ENCODE results near the gene TSPAN18. TPM values are rescaled to one million over a fixed set of nuclear protein-coding genes. Genes with fewer than 3 reads are reported as not detected.

TSPAN18 gene
- total RNA-seq, 1 donor from 2014 or later = 25.4 TPM

DNA sequence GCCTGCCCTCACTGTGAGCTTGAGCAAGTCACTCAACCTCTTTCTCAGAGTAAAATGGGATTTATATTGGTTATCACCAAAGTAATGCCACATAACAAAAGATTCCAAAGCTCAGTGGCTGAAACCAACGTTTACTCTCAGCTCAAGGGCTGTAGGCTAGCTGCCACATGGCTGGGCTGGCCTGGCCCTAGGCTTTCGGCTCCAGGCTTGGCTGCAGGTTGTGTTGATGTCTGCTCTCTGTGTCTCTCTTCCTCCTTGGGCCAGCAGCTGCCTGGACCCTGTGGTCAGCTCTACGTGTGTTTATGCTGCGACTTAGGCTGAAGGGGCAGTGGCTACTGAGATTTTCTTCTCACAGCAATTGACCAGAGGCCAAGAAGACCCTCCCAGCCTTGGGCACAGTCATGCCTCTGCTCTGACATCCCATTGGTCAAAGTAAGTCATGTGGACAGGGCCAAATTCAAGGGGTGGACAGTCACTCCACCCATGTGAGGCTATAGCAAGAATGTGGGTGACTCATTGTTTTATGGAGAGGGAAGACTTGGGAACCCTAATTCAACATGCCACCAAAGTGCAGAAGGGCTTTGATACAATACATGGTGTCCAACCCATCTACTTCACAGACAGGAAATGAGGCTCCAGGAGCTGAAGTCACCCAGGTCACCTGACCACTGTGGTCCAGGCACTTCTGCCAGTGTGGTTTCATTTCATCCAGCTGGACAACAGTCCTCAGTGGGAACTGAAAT lies 90.6 kb downstream of the TSPAN18 start:
- intact Hi-C loops (cut with micrococcal nuclease) = no loop called here

DNA sequence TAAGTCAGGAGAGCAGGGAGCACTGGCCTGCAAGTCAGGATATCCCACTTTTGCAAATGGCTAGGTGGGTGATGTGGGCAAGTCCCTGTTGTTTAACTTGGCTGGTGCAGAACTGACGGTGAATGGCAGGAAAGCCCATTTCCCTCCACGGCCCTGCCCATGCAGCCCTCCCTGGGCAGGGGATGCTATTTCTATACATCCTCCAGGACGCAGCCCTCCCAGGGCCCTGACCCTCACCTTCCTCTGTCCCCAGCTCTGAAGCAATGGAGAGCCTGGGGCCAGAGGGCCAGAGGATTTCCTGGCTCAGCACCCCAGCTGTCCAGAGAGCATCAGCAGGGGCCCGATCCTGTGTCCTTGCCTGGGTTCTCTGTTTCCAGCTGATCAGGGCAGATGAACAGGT lies 91.3 kb downstream of the TSPAN18 start:
- intact Hi-C loops (cut with micrococcal nuclease) = no loop called here

DNA sequence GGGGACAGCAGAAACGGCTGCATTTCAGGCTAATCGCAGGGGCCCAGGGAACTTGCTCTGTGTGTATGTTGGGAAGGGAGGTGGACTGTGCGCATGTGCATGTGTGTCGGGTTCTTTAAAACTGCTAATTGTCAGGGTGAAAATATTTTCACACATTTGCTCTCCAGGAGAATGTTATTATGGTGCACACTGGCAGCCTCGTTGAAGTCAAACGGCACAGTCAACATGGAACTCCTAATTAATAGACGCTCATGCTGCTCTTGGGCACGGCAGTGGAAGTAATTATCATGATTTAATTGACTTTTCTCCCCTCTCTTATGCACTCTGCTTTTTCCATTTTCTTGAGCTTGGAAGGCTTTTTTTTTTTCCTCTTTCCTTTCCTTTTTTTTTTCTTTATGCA lies 92.6 kb downstream of the TSPAN18 start:
- intact Hi-C loops (cut with micrococcal nuclease) = no loop called here

DNA sequence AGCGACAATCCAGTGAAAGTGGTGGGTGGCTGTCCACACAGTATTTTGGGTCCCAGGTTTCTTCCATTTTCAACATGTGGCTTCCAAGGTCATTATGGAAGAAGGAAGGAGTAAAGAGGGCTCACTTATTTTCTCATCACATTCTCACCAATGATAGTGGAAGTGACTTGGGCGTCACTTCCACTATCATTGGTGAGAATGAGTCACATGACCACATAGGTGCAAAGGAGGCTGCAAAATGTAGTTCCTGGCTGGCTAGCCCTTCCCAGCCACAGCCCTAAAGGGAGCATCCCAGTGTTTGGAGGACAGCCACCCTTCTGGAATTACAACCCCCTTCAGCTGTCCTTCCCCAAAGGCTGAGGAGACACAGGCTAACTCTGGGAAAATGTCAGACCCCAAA lies 95.6 kb downstream of the TSPAN18 start:
- intact Hi-C loops (cut with micrococcal nuclease) = no loop called here

DNA sequence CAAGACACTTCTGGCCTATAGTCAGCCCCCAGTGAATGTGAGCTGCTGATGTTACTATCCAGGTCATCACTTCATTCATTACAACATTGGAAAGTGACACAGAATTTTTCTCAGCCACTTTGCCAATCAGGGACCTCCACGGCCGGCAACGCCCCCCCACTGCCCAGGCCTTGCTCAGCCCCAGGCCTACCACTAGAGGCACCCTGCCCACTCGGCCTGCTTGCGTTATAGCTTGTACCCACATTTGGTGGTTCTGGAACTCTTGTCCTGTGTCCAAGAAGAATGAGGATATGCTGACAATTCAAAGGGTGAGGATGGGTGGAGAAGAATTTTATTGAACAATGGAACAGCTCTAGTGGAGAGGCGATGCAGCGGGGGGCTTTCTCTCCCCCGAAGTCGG lies 96.2 kb downstream of the TSPAN18 start:
- intact Hi-C loops (cut with micrococcal nuclease) = no loop called here

DNA sequence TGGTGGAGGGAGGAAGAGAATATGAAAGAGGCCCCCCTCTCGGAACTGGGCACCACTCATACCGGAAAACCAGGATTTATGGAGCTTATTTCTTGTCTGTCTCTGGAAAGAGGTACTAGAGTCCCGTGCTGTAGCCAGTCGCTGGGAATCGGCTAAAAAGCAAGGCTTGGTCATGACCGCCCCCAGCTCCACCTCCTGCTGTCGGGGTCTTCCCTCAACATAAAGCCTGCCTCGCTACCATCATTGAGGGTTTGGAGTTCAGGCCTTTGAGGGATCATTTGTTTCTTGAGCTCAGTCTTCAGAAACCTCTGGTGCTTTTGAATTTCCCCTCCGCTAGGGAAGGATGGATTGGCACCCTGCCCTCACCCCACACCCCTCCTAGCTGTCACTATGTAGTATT lies 97.1 kb downstream of the TSPAN18 start:
- intact Hi-C loops (cut with micrococcal nuclease) = no loop called here

DNA sequence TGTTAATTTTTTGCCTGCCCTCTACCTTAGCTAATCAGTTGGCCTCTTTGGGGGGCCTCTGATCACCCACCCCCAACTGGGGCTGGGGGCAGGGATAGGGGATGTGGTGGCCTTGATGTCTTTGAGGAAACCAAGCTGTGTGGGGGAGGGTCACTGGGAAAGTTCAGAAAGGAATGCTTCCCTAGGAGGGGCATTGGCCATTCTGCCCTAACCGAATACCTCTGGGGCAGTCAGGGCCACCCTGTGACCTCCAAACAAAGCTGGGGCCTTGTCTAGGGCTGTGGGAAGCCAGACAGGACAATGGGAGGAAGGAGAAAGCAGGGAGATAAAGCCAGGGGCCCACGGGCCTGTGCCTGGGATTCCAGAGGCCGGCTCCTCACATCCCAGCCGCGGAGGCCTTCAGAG lies 97.5 kb downstream of the TSPAN18 start:
- intact Hi-C loops (cut with micrococcal nuclease) = no loop called here

DNA sequence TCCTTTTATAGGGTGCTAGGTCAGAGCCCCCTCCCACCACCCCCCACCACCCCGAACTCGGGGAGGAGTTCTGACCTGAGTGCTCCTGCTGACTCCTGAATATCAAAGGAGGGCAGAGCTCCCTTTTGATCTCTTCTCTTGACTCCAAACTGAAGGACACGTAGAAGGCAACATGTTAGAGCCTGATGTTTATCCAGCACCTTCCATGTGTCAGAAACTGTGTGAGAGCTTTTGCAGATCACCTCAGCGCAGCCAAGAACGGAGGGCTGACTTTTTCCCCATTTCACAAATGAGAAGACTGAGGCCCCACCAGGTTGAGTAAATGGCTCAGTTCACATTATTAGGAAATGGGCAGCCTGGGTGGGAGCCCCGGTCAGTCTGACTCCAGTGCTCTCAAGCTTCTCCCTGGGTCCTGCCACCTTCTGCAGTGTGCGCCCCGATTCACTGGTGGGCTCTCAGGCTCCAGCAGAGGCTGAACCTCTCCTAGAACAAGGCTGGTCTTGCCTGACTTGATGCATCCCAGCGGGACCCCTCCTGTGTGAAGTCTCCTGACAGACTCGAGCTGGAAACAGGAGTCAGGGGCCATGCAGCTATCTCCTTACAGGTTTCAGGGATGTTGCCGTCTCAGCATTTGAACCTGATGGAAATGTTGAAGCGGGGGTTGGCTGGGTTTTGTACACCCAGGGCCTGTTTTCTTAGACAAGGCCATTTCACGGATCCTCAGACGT lies 98.5 kb downstream of the TSPAN18 start:
- intact Hi-C loops (cut with micrococcal nuclease) = no loop called here

DNA sequence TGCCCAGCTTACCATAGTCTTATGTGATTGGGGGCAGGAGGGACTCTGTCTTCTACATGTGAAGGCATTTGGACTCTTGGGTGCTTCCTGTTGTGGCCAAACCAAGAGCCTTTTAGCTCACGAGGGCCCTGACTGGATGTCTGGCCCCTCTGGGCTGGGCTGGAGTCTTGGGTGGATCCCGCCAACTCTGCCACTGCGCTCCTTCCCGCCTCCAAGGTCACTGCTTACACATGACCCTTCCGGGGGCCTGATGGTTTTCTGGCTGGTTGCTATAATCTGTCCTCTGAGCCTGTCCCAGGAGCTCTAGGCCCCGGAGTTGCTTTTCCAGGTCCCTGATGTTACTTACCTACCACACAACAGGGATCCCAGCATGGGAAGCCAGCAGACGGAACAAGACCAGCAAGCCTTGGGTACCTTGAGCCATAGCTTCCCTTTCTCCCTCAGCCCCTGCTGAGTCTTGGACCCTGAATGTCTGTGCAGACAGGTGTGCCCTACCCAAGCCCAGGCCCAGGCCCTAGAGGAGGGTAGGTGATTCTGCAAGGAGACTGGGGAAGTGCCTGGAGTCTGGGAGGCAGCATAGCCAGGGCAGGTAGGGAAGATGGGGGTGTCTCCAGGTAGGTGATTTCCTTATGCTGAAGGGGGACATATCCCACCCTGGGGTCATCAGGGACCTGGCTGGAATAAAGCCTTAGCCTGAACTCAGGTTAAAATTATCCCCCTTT lies 100.3 kb downstream of the TSPAN18 start:
- intact Hi-C loops (cut with micrococcal nuclease) = no loop called here

DNA sequence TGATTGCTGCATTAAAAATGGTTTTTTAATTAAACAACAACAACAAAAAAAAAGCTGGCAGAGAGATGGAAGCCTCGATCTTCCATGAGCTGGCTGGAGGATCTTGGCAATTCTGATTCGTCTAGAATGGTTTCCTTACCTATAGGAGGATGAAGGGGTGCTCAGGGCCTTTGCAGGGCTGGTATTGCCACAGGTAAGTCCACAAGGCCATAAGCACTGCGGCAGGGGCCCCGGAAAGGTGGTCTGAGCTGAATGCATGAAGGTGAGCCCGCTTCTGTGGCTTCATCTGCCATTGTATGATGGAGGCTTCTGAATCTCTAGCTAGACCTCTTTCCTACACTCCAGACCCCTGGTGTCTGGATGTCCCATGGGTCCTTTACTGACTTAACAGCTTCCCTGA lies 101.5 kb downstream of the TSPAN18 start:
- intact Hi-C loops (cut with micrococcal nuclease) = no loop called here

DNA sequence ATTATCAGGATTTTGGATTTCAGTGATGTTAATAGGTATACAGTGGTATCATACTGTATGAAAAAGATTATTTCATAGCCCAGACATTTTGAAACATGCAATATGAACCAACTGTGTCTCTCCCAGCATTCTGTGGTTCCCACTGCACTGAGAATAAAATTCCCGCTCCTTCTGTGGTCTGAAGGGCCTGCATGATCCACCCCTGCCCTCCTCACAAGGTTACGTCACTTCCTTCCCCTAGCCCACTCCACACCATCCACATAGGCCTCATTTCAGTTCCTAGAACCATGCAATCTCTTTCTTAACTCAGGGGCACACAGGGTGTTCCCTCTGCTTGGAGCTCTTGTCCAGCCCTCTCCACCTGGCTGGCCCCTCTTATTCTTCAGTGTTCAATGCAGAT lies 103.1 kb downstream of the TSPAN18 start:
- intact Hi-C loops (cut with micrococcal nuclease) = no loop called here

DNA sequence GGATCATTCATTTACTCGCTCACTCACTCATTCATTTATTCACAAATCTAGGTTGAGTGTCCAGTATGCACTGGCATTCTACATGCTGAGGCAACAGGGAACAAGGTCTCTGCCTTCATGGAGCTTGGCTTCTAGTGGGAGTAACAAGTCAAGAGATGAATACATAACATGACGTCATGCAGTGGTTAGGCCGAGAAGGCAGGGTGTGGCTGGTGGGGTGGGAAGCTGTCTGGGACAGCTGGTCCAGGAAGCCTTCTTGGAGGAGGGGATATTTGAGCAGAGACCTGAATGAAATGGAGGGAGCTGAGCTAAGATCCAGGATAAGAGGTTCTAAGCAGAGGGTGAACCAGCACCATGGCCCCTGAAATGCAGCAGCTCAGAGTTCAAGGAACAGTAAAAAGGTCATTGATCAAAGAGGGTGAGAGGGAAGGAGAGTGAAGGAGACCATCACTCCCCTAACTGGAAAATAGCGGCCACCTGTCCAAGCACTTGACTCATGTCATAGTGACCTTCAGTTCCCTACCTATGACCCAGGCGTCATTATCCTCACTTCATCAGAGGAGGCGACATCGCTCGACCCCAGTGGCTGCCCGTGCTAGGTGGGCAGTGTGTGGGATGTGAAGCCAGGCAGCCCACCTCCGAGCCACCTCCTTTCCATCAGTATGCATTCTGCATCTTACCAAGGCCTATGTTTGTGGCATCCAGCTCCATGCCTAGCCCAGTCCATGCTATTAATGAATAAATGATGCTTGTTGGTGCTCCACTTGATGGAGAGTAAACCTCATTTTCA lies 105.0 kb downstream of the TSPAN18 start:
- intact Hi-C loops (cut with micrococcal nuclease) = no loop called here

DNA sequence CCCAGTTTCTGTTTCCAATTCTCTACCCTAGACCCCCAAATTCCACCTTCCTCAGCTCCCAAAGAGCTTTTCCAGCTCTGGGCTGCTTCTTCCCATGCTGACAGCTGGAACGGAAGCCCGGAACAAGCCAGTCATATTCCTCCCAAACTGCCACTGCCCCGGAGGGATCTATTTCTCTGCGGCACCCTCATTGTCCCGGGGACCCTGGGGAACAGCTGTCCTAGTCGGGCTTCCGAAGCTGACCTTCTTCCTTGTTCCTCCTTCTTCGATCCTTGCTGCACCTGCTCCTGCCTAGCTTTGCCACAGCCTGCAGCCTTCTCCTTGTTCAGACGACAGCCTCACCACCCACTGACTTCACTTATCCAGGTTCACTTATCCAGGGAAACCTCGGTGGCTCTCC lies 105.7 kb downstream of the TSPAN18 start:
- intact Hi-C loops (cut with micrococcal nuclease) = no loop called here

DNA sequence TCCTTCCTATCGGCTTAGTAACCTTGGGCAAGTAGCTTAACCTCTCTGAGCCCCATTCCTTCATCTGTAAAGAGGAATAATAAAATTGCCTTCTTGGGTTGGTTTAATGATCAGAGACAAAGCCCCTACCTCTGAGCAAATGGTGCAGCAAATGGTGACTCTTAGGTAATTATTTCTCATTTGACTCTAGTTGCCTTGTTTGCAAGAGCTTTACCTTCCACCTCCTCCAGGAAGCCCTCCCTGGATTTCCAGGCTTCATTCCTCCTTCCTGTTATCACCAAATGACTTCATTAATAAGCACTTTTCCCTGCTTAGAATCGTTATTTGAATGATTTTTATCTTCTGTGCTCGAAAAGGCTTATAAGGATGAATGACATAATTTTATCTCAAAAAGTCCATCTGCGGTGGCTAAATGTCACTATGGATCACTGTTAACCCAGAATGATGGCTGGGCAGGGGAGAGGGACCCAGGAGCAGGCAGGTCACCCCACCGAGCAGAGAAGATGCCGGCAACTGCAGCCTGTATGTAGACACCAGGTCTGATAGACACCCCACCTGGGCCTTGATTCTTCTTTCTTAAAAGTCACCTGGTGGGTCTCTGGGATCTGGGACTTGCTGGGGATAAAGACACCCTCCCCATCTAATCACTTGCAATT lies 106.6 kb downstream of the TSPAN18 start:
- intact Hi-C loops (cut with micrococcal nuclease) = no loop called here

DNA sequence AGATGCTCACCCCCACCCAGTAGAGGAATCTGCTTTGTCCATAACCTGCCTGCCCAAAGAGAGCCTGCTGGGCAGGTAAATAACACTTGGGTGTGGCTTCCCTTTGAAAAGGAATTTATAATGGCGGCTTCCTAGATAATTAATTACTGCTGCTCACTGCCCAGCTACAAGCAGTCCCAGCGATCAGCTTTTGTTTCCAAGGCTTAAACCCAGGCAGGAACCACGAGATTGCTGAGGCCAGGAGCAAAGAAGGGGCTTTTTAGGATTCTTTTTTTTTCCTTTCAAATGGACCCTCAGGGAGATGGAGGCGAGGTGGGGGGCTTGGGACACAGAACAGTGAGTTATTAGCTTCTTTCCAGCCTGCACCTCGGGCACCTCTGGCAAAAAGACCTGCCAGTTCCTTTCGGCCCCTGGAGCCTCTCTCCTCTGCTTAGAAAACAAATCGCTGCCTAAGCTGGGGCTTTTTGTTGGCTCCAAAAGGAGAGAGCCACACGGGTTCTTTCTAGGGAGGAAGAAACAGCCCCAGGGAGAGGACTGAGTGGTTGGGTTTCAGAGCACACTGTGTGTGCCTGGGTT lies 107.2 kb downstream of the TSPAN18 start:
- intact Hi-C loops (cut with micrococcal nuclease) = no loop called here

DNA sequence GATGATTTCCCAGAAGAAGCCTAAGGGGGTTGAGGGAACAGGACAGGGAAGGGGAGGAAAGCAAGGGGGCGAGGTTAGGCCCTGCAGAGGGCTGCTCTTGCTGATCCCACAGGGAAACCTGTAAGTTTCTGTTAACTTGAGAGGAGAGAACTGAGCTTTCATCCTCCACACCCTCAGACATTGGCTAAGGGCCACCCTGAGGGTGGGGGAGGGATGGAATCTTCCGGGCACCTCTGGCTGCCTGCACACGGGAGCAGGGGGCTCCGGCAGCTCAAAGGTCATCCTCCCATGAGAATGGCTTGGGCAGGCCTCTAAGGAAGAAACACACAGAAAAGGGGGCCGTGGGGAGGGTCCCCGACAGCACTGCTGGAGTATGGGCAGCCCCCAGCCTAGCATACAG lies 108.1 kb downstream of the TSPAN18 start:
- intact Hi-C loops (cut with micrococcal nuclease) = no loop called here

DNA sequence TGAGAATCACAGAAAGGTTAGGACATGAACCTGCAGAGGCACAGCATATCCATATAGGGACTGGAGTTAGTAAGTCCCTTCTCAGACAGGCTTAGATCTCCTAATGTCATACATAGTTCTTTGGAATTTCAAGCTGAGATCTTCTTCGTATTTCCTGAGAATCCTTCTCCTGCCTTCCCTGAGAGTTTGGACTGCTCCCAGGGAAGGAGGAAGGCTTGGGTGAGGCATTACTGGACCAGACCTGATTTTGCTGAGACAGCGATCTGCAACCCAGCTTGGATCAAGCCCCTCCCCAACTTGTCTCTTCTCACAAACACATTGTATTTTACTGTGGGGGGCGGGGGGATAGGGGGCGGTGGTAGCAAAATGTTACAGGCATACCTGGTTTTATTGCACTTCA lies 108.5 kb downstream of the TSPAN18 start:
- intact Hi-C loops (cut with micrococcal nuclease) = no loop called here

DNA sequence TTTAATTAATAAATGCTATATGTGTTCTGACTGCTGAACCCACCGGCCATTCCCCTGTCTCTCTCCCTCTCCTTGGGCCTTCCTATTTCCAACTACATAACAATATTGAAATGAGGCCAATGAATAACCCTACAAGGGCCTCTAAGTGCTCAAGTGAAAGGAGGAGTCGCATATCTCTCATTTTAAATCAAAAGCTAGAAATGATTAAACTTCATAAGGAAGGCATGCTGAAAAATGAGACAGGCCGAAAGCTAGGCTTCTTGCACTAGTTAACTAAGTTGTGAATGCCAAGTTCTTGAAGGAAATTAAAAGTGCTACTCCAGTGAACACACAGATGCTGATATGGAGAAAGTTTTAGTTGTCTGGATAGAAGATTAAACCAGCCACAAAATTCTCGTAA lies 109.2 kb downstream of the TSPAN18 start:
- intact Hi-C loops (cut with micrococcal nuclease) = no loop called here

DNA sequence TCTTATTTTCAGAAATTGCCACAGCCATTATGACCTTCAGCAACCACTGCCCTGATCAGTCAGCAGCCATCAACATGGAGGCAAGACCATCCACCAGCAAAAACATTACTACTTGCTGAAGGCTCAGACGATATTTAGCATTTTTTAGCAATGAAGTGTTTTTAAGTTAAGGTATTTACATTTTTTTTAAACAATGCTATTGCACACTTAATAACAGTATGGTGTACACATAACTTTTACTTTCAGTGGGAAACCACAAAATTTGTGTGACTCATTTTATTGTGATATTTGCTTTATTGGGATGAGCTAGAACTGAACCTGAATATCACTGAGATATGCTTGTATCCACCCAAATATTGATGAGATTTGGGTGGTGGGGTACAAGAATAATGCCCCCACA lies 110.9 kb downstream of the TSPAN18 start:
- intact Hi-C loops (cut with micrococcal nuclease) = no loop called here

DNA sequence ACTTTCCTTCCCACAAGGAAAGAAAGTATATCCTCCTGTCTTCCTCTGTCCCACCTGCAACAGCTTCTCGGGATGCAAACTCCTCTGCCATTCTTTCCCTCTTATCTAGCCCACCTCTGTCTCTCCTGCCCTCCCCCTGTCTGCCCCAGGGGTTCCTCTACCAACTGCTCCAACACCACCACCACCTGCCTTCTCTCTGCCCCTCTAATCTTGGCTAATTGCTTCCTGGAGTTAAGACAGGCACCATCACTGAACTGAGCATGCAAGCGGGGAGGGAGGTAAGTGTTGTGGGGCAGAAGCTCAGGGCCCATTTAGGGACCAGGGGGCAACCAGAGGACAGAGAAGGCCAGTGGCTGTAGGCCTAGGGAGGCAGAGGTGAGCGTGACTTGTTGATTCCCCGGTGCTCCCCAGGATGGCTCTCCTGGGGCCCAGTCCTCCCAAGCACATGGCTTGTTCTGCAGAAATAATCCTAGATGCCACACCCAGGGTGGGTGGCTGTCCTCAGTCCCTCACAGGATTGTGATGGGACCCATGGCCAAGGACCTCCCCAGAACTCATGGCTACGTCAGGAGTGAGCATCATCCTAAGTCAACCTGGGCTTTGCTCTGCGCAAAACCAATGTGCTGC lies 112.8 kb downstream of the TSPAN18 start:
- intact Hi-C loops (cut with micrococcal nuclease) = no loop called here
